Neutrophil (primary cell): ENCODE data around the gene ZDHHC18.

Experiments used
- H3K27ac ChIP-seq: fragments of 200-600 bp; sonication (generic); 2 replicates; pipeline ENCODE4 v1.5.1; 2016; ENCODE audit warnings: mild to moderate bottlenecking, moderate library complexity
- H3K27me3 ChIP-seq: fragments of 200-600 bp; sonication (generic); 2 replicates; pipeline ENCODE4 v1.6.0; 2016; ENCODE audit warnings: mild to moderate bottlenecking
- H3K36me3 ChIP-seq: fragments of 200-600 bp; sonication (generic); 2 replicates; pipeline ENCODE4 v1.5.1; 2017
- H3K4me1 ChIP-seq, 2 experiments: fragments of 200-600 bp in 1 of 2; sonication (generic) in 1 of 2; 1 replicate in 1 of 2; 2 replicates in 1 of 2; pipeline versions ENCODE4 v1.5.1 to v1.6.1; 2013 to 2016; ENCODE audit warnings: low read depth in 1 of 2, low read length in 1 of 2, mild to moderate bottlenecking in 1 of 2, moderate library complexity in 1 of 2; ENCODE audit not compliant: control insufficient read depth in 1 of 2, insufficient read depth in 1 of 2
- H3K4me3 ChIP-seq, 2 experiments: fragments of 200-600 bp in 1 of 2; sonication (generic) in 1 of 2; 1 replicate in 1 of 2; 2 replicates in 1 of 2; pipeline ENCODE4 v1.5.1; 2013 to 2016; ENCODE audit warnings: low read depth in 1 of 2, low read length in 1 of 2, mild to moderate bottlenecking in 1 of 2, moderate library complexity in 1 of 2
- H3K9me3 ChIP-seq: fragments of 200-600 bp; sonication (generic); 2 replicates; pipeline ENCODE4 v1.5.1; 2016
- TF ChIP-seq, protein P1 (sequence below): fragments of 200-600 bp; sonication (generic); IDR thresholded peaks from 2 replicates; pipeline ENCODE4 v1.5.1; 2016; ENCODE audit warnings: antibody characterized with exemption

Gene ZDHHC18

DNA sequence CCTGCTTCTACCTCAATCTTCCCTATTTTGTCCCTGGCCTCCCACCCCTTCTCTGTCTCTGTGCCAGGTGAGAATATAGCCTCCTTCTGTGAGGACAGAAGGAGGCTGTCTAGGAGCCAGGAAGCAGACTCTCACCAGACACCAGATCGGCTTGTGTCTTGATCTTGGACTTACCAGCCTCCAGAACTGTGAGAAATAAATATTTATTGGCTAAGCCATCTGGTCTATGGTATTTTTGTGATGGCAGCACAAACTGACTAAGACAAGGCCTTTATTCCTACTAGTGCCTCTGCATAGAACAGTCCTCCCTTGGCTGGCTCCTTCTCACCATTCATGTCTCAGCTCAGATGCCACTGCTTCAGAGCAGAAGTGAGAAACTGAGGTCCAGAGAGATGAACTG is 61.7 kb downstream of the ZDHHC18 start:
- Histone ChIP-seq H3K4me3 (no peak overlapping the region), H3K4me1 (peaks cover 16 to 18% of the 10 kb centered on the region in 2 experiments), H3K27me3 (no peaks in the 10 kb centered on the region), H3K36me3 (peaks cover 69% of the 10 kb centered on the region), H3K9me3 (no peaks in the 10 kb centered on the region), H3K27ac (no peak overlapping the region)
- TF ChIP-seq, protein P1, sequence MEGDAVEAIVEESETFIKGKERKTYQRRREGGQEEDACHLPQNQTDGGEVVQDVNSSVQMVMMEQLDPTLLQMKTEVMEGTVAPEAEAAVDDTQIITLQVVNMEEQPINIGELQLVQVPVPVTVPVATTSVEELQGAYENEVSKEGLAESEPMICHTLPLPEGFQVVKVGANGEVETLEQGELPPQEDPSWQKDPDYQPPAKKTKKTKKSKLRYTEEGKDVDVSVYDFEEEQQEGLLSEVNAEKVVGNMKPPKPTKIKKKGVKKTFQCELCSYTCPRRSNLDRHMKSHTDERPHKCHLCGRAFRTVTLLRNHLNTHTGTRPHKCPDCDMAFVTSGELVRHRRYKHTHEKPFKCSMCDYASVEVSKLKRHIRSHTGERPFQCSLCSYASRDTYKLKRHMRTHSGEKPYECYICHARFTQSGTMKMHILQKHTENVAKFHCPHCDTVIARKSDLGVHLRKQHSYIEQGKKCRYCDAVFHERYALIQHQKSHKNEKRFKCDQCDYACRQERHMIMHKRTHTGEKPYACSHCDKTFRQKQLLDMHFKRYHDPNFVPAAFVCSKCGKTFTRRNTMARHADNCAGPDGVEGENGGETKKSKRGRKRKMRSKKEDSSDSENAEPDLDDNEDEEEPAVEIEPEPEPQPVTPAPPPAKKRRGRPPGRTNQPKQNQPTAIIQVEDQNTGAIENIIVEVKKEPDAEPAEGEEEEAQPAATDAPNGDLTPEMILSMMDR, result no peak

DNA sequence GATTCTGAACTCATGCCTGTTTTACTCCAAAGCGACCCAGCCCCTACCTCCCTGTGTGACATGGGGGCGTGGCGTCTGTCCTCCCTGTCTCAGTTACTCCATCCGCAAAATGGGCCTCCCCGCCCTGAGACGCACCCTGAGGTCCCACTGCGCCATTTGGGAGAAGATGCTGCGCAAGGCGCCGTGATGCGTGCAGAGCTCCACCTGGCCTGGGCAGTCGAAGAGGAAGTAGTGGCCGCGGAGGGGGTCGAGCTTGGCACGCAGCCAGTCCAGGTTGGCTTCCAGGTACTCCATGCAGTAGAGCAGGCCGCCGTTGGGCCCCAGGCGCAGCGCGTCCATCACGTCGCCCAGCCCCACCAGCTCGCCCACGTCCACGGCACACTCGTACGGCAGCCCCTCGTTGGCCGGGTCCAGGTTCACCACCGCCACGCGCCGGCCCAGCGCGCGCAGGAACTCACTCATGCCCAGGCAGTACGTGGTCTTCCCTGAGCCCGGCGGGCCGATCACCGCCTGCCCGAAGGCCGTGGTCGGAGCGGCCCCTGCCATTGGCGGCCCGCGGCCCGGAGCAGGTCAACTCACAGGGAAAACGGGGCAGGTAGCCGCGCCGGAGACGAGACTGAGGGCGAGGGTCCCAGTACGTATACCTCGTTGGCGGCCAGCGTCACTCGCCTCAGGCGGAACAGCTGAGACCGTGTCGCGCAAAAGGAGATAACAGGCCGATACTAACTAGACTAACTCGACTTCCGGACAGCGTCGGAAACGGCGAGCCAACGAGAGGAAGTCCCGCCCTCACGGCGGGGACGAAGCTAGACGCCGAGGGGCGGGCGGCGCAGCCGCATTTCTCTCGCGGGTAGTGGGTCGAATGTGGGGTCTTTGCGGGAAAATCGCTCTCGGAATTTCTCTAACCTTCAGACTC is 63.3 kb downstream of the ZDHHC18 start, which contains the start of gene GPN2:
GPN2 (minus strand) TSS at position 733 of the 916 bp plus-strand sequence; CDS start at position 546, 187 bp downstream.
- H3K36me3 ChIP-seq, result peaks cover 68% of the 10 kb centered on the region
- peak within 1 kb of the TSS; percentile 92 for H3K27ac ChIP-seq
- H3K4me1 ChIP-seq, result peaks cover 16 to 18% of the 10 kb centered on the region in 2 experiments
- H3K9me3 ChIP-seq, result no peaks in the 10 kb centered on the region
- TF ChIP-seq, protein P1, result no peak
- no peaks in the 10 kb centered on the region for H3K27me3 ChIP-seq
- H3K4me3 ChIP-seq, result peak within 1 kb of the TSS; percentile 82

DNA sequence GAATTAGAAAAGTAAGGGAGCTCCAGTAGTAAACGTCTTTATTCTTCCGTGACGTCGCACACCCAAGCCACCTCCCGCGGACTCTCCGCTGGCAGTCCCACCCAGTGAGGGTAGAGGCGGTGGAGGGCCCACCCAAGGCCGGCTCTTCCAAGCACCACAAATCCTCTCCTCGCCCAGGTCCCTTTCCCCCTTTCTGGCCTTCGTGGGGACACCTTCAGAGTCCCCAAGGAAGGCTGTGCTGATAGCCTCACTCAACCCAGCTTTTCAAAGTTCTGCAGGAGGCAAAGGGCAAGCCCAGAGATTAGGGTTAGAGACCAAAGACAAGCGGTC is 63.9 kb downstream of the ZDHHC18 start:
- TF ChIP-seq, protein P1, result no peak
- no peaks in the 10 kb centered on the region for H3K27me3 ChIP-seq
- H3K27ac ChIP-seq, result peak overlapping the region; percentile 92
- peaks cover 67% of the 10 kb centered on the region for H3K36me3 ChIP-seq
- H3K4me3 ChIP-seq, result peak overlapping the region; percentile 82
- no peaks in the 10 kb centered on the region for H3K9me3 ChIP-seq
- H3K4me1 ChIP-seq, result peaks cover 16 to 18% of the 10 kb centered on the region in 2 experiments

DNA sequence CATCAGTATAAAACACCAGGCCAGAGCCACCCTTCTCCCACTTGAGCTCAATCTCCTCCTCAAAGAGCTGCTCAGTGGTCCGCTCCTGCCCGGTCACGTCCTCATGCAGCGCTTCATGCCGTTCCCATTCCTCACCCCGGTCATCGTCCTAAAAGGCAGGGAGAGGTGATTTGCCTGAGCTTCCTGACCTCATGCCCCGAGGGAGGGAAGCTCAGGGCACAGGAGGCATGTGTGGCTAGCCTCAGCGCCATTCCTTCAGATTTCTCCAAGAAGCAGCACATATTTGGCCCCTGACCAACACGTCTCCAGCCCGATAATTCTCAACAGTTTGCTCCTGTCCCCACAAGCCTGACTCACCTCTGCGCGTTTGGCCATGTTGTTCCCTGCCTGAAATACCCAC is 67.8 kb downstream of the ZDHHC18 start:
- H3K4me1 ChIP-seq, result peaks cover 17% of the 10 kb centered on the region in 2 experiments
- no peaks in the 10 kb centered on the region for H3K9me3 ChIP-seq
- TF ChIP-seq, protein P1, result no peak
- H3K36me3 ChIP-seq, result peaks cover 52% of the 10 kb centered on the region
- no peaks in the 10 kb centered on the region for H3K27me3 ChIP-seq
- H3K4me3 ChIP-seq, result no peak overlapping the region
- no peak overlapping the region for H3K27ac ChIP-seq

DNA sequence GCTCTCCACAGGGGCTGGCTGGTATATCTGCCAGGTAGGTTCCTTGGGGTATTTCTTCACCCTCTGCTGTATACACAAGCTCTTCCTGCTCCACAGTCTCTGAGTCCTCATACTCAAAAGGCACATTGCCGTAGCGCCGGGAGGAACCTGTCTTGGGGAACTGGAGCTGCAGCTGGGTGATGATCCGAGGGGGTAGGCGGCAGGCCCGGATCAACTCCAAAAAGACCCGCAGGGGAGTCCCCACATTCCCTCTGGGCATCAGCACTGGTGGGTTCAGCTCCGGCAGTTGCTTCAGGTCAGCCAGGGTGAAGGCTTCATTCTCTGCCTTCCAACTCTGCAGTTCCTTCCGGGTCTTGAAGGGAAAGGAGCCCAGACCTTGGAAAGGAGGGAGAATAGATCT is 70.9 kb downstream of the ZDHHC18 start:
- TF ChIP-seq, protein P1, result no peak
- peaks cover 19 to 28% of the 10 kb centered on the region in 2 experiments for H3K4me1 ChIP-seq
- no peaks in the 10 kb centered on the region for H3K27me3 ChIP-seq
- peaks cover 46% of the 10 kb centered on the region for H3K36me3 ChIP-seq
- H3K4me3 ChIP-seq, result no peak overlapping the region
- no peak overlapping the region for H3K27ac ChIP-seq
- H3K9me3 ChIP-seq, result no peaks in the 10 kb centered on the region
